ENCODE data around the gene CCDC88A. TPM values are rescaled to one million over a fixed set of nuclear protein-coding genes. Genes with fewer than 3 reads are reported as not detected.

CCDC88A gene
- total and polyA plus RNA-seq, 2 donors (not counting 3 experiments of a cell fraction or from before 2014, with no cell fraction given) = 21.1 to 77.4 TPM

DNA sequence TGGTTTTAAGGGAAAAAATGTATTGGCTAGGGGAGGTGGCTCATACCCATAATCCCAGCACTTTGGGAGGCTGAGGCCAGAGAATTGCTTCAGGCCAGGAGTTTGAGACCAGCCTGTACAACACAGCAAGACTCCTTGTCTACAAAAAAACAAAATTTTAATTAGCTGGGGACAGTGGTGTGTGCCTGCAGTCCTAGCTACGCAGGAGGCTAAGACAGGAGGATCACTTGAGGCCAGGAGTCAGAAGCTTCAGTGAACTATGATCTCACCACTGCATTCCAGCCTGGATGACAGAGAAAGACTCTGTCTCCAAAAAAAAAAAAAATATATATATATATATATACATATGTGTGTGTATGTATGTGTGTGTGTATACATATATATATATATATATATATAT is 18.5 kb downstream of the CCDC88A start:
- no TSS peak for BruUV-seq (replicated peaks)
- no peak overlapping the region for H3K4me2 ChIP-seq (ENCODE audit: insufficient read depth, low read length)

More for the DNA sequence above, 18.5 kb downstream of the CCDC88A start:
- H3K27ac ChIP-seq (ENCODE audit: insufficient read depth, low read depth, low read length) = no peak overlapping the region
- H2AFZ ChIP-seq (ENCODE audit: low read depth, low read length) = no peak overlapping the region
- H3K9me3 ChIP-seq (replicated peaks; ENCODE audit: control insufficient read depth, insufficient read depth, low read length) = no peaks in the 10 kb centered on the region
- H3K9ac ChIP-seq (replicated peaks; ENCODE audit: extremely low read depth, insufficient read depth, low read length) = no peak overlapping the region
- intact Hi-C loops (cut with micrococcal nuclease) (loop anchor here (5.0 kb wide), 1 partner anchor 39 kb away; no protein-coding TSS in a partner anchor), dilution Hi-C loops (cut with MboI; ENCODE audit: extremely low pct_ligation_motif_present, low sequenced_read_pairs) (no loop called here)
- H3K36me3 ChIP-seq (ENCODE audit: control insufficient read depth in 2 of 2, extremely low read depth in 1 of 2, insufficient read depth in 2 of 2, low read length in 2 of 2) = no peaks in the 10 kb centered on the region
- CTCF ChIA-PET = interaction anchor here (1.1 kb wide), 1 partner anchor 8 kb away, joined by 3 read pairs; no protein-coding TSS in a partner anchor
- no peaks in the 10 kb centered on the region for H3K27me3 ChIP-seq (ENCODE audit: control insufficient read depth in 2 of 2, insufficient read depth in 2 of 2, low read length in 2 of 2)
- H3K4me1 ChIP-seq (ENCODE audit: control insufficient read depth, extremely low read depth, insufficient read depth, low read length) = peaks cover 2% of the 10 kb centered on the region
- DNase-seq (ENCODE audit: low read depth, low spot score) (no peak), FAIRE-seq (no peak)
- no peaks in the 10 kb centered on the region for H3K9me1 ChIP-seq (replicated peaks; ENCODE audit: control insufficient read depth, extremely low read depth, insufficient read depth, low read length)
- H3K79me2 ChIP-seq (ENCODE audit: control insufficient read depth, insufficient read depth, low read length) = peaks cover 5% of the 10 kb centered on the region
- TF ChIP-seq, protein P1, sequence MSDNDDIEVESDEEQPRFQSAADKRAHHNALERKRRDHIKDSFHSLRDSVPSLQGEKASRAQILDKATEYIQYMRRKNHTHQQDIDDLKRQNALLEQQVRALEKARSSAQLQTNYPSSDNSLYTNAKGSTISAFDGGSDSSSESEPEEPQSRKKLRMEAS (IDR thresholded peaks at IDR 0.05; ENCODE audit: insufficient read depth, insufficient read length) = no peak
- TF ChIP-seq JUN (IDR thresholded peaks at IDR 0.05; ENCODE audit: borderline replicate concordance, insufficient read depth, insufficient read length, low read depth) = no peak
- TF ChIP-seq POLR2A (IDR thresholded peaks at IDR 0.05; ENCODE audit: low read depth, low read length) = no peak
- TF ChIP-seq, protein P2, sequence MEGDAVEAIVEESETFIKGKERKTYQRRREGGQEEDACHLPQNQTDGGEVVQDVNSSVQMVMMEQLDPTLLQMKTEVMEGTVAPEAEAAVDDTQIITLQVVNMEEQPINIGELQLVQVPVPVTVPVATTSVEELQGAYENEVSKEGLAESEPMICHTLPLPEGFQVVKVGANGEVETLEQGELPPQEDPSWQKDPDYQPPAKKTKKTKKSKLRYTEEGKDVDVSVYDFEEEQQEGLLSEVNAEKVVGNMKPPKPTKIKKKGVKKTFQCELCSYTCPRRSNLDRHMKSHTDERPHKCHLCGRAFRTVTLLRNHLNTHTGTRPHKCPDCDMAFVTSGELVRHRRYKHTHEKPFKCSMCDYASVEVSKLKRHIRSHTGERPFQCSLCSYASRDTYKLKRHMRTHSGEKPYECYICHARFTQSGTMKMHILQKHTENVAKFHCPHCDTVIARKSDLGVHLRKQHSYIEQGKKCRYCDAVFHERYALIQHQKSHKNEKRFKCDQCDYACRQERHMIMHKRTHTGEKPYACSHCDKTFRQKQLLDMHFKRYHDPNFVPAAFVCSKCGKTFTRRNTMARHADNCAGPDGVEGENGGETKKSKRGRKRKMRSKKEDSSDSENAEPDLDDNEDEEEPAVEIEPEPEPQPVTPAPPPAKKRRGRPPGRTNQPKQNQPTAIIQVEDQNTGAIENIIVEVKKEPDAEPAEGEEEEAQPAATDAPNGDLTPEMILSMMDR (IDR thresholded peaks at IDR 0.05; ENCODE audit: extremely low read depth in 1 of 2, insufficient read depth in 1 of 2, low read depth in 1 of 2, low read length in 2 of 2) = no peak
- POLR2A ChIA-PET = interaction anchor here (0.6 to 0.7 kb wide), 2 partner anchors 15 to 16 kb away, joined by 4 read pairs; no protein-coding TSS in a partner anchor
- H4K20me1 ChIP-seq (replicated peaks; ENCODE audit: control insufficient read depth, extremely low read depth, insufficient read depth, low read length) = no peaks in the 10 kb centered on the region
- no peak overlapping the region for H3K4me3 ChIP-seq (replicated peaks in 1 of 3; ENCODE audit: insufficient read depth in 1 of 3, low read depth in 1 of 3, low read length in 3 of 3)

Data from endothelial cell of umbilical vein (primary cell).